Ovary (tissue), 9 donors: Measurements from ENCODE around the gene PRELID2. TPM values are rescaled to one million over a fixed set of nuclear protein-coding genes. Genes with fewer than 3 reads are reported as not detected.

Experiments
- DNase-seq, 5 donors: peaks; one replicate each; pipeline ENCODE4 v3.0.0-alpha.2; 2019 to 2020
- H3K27ac ChIP-seq, 2 donors: fragments of 200-600 bp; one replicate each; pipeline versions ENCODE4 v1.5.1 to v1.8.0; 2019 to 2022
- H3K27me3 ChIP-seq: fragments of 200-600 bp; one replicate; pipeline ENCODE4 v1.8.0; 2022
- H3K36me3 ChIP-seq: fragments of 200-600 bp; sonication (generic); one replicate; pipeline ENCODE4 v1.5.1; 2019
- H3K4me1 ChIP-seq: one replicate; pipeline ENCODE4 v1.8.1; 2013; ENCODE audit warnings: mild to moderate bottlenecking, moderate library complexity; ENCODE audit not compliant: insufficient read depth
- H3K4me3 ChIP-seq: fragments of 200-600 bp; sonication (generic); one replicate; pipeline ENCODE4 v1.5.1; 2017
- H3K9me3 ChIP-seq, 2 donors: fragments of 200-600 bp in 1 of 2; sonication (generic) in 1 of 2; one replicate each; pipeline versions ENCODE4 v1.5.1 to v1.8.1; 2013 to 2019; ENCODE audit warnings: mild to moderate bottlenecking in 1 of 2, moderate library complexity in 1 of 2
- CTCF ChIP-seq, 3 donors: fragments of 450-650 bp in 2 of 3; fragments of 200-600 bp in 1 of 3; IDR thresholded peaks; one replicate each; pipeline versions ENCODE4 v1.5.1 to v1.8.0; 2016 to 2022; ENCODE audit warnings: antibody characterized with exemption in 3 of 3, mild to moderate bottlenecking in 1 of 3
- EP300 ChIP-seq: sonication (generic); formaldehyde crosslinking; IDR thresholded peaks from one replicate; pipeline ENCODE4 v1.6.1; 2017; ENCODE audit warnings: antibody characterized with exemption
- POLR2A ChIP-seq: fragments of 450-650 bp; IDR thresholded peaks from one replicate; pipeline ENCODE4 v1.6.1; 2017; ENCODE audit warnings: antibody characterized with exemption, mild to moderate bottlenecking, moderate library complexity
- WGBS, 3 donors: extraction: QIAGEN DNeasy Blood & Tissue Kit in 1 of 3; methylation state at CpG; one replicate each; pipeline versions ENCODE4 v1.1.5 to v1.1.7; 2013 to 2017; 5-methylcytosine and 5-hydroxymethylcytosine counted together
- intact Hi-C, 4 donors: fragments of 100-400 bp; cut with DNase I; formaldehyde crosslinking; loops; one replicate each; pipeline versions ENCODE4 v1.11.0 to v1.15.1; 2022 to 2023
- polyA plus RNA-seq, 2 donors: library from polyadenylated mRNA; stranded (reverse); fragments of 200-250 nt in 1 of 2; fragments of 350-450 nt in 1 of 2; fragmentation: Illumina TruSeq in 1 of 2; extraction: RNeasy Lipid Tissue Mini Kit (QIAGEN cat#74804) in 1 of 2; gene quantifications; one replicate each; pipeline ENCODE4 v1.2.3, GENCODE V29; 2013 to 2014
- total RNA-seq, 7 donors: library from RNA; depleted of rRNA in 2 of 7; stranded (reverse); fragments of >200 nt in 2 of 7; fragmentation: NEBNext Ultra II Directional in 3 of 7; extraction: Animal tissue kit (Norgen Biotek cat#: 25700) in 3 of 7; gene quantifications; one replicate each; pipeline versions ENCODE4 v1.1.0 to v1.2.4, GENCODE V29; 2016 to 2023
- donor health status: DM: no; HTN: no; CAD: no; lungs with moderate emphysema.
- donor health status: DM: no; HTN: no; CAD: no.
- donor health status: Bipolar disorder and iron deficiency.
- donor health status: DM: yes; HTN: yes; CAD: no.
- donor health status: DM: no; HTN: no; CAD: no.
- donor health status: DM: yes; HTN: yes; CAD: no.

The PRELID2 gene
- total and polyA plus RNA-seq, 9 donors, result 5.4 to 49.7 (median 28.4) TPM

- TF ChIP-seq CTCF (IDR thresholded peaks at IDR 0.05), result no peak
- TF ChIP-seq EP300, result no peak
- TF ChIP-seq POLR2A, result no peak
- Histone ChIP-seq H3K4me3 (no peak overlapping the region), H3K36me3 (no peaks in the 10 kb centered on the region), H3K4me1 (no peaks in the 10 kb centered on the region), H3K27ac (no peak overlapping the region), H3K27me3 (no peaks in the 10 kb centered on the region), H3K9me3 (no peaks in the 10 kb centered on the region)
- no peak for DNase-seq
- 85 to 89% (median 88%) methylated on average over 1 of the region's 1 CpG for WGBS, 3 donors
- intact Hi-C loops, result loop anchor here in 2 of 4 donors (10.0 kb wide), 1 partner anchor 128 kb away; no protein-coding TSS in a partner anchor
These were observed 22.3 kb downstream of the PRELID2 start for GRCh38 chr5:145812877-145813276.

- intact Hi-C loops, result loop anchor here in 2 of 4 donors (10.0 kb wide), 1 partner anchor 127 kb away; no protein-coding TSS in a partner anchor
- H3K27me3 ChIP-seq, result no peaks in the 10 kb centered on the region
- no peak overlapping the region for H3K4me3 ChIP-seq
- no peak for DNase-seq
- H3K4me1 ChIP-seq, result no peaks in the 10 kb centered on the region
- no peak overlapping the region for H3K27ac ChIP-seq
- TF ChIP-seq EP300 (no peak), CTCF (IDR thresholded peaks at IDR 0.05) (no peak), POLR2A (no peak)
- no peaks in the 10 kb centered on the region for H3K36me3 ChIP-seq
- 72 to 86% (median 84%) methylated on average over 3 of the region's 3 CpGs for WGBS, 3 donors
- no peaks in the 10 kb centered on the region for H3K9me3 ChIP-seq
These were observed 23.1 kb downstream of the PRELID2 start for GRCh38 chr5:145811834-145812625.

- intact Hi-C loops, result no loop called here
- 89 to 94% (median 94%) methylated on average over 5 of the region's 5 CpGs for WGBS, 3 donors
- no peak overlapping the region for H3K4me3 ChIP-seq
- no peaks in the 10 kb centered on the region for H3K36me3 ChIP-seq
- H3K27ac ChIP-seq, result no peak overlapping the region
- H3K4me1 ChIP-seq, result no peaks in the 10 kb centered on the region
- no peaks in the 10 kb centered on the region for H3K9me3 ChIP-seq
- no peak for TF ChIP-seq EP300
- no peak for TF ChIP-seq POLR2A
- TF ChIP-seq CTCF (IDR thresholded peaks at IDR 0.05), result no peak
- DNase-seq, result no peak
- H3K27me3 ChIP-seq, result no peaks in the 10 kb centered on the region
These were observed 28.2 kb downstream of the PRELID2 start for GRCh38 chr5:145806923-145807322.

- H3K4me1 ChIP-seq, result no peaks in the 10 kb centered on the region
- H3K27ac ChIP-seq, result no peak overlapping the region
- intact Hi-C loops, result no loop called here
- no peak overlapping the region for H3K4me3 ChIP-seq
- 74 to 79% (median 77%) methylated on average over 4 of the region's 4 CpGs for WGBS, 3 donors
- H3K9me3 ChIP-seq, result no peaks in the 10 kb centered on the region
- TF ChIP-seq CTCF (IDR thresholded peaks at IDR 0.05) (no peak), POLR2A (no peak), EP300 (no peak)
- no peaks in the 10 kb centered on the region for H3K27me3 ChIP-seq
- H3K36me3 ChIP-seq, result no peaks in the 10 kb centered on the region
- DNase-seq, result no peak
These were observed 29.3 kb downstream of the PRELID2 start for GRCh38 chr5:145805819-145806218.
